CD4-positive, CD25-positive, alpha-beta regulatory T cell (primary cell): ENCODE measurements around the gene DNAJC18. TPM values are rescaled to one million over a fixed set of nuclear protein-coding genes. Genes with fewer than 3 reads are reported as not detected.
A peak's percentile ranks its signal among the peaks of the same experiment; 100 is the strongest.

Experiments used
- ATAC-seq, 2 donors: fragments of 150-1000 bp; cut with Tn5 transposase; one replicate each; pipeline ENCODE4 v1.10.0; 2021; ENCODE audit warnings: low read depth in 2 of 2, moderate number of reproducible peaks in 2 of 2, moderate library complexity in 1 of 2
- DNase-seq, 3 donors: peaks; one replicate each; pipeline versions ENCODE4 v3.0.0 to v3.0.0-alpha.2; 2012 to 2022; ENCODE audit warnings: mixed read lengths in 1 of 3
- H3K27ac ChIP-seq: one replicate; pipeline ENCODE4 v1.7.0; 2013; ENCODE audit warnings: mild to moderate bottlenecking, low read length; ENCODE audit not compliant: insufficient read depth, poor library complexity, severe bottlenecking
- H3K27me3 ChIP-seq: one replicate; pipeline ENCODE4 v1.7.0; 2013; ENCODE audit warnings: low read length; ENCODE audit not compliant: control insufficient read depth, insufficient read depth
- H3K36me3 ChIP-seq: one replicate; pipeline ENCODE4 v1.7.0; 2013; ENCODE audit warnings: mild to moderate bottlenecking, low read length, moderate library complexity; ENCODE audit not compliant: control insufficient read depth, insufficient read depth
- H3K4me1 ChIP-seq: 2 replicates; pipeline ENCODE4 v1.7.0; 2013; ENCODE audit warnings: mild to moderate bottlenecking, low read length; ENCODE audit not compliant: insufficient read depth, control insufficient read depth, poor library complexity, severe bottlenecking
- H3K4me3 ChIP-seq: one replicate; pipeline ENCODE4 v1.7.0; 2013; ENCODE audit warnings: low read depth, mild to moderate bottlenecking, low read length, moderate library complexity
- H3K9me3 ChIP-seq, 2 experiments: 1 replicate in 1 of 2; 2 replicates in 1 of 2; pipeline ENCODE4 v1.7.0; 2013; ENCODE audit warnings: low read length in 2 of 2, mild to moderate bottlenecking in 1 of 2, moderate library complexity in 1 of 2; ENCODE audit not compliant: control insufficient read depth in 2 of 2
- H3K27ac Mint-ChIP-seq, 3 donors: one replicate each; pipeline ENCODE4 v1.8.0; 2020 to 2022; ENCODE audit warnings: mild to moderate bottlenecking in 3 of 3, mixed read lengths in 3 of 3, moderate library complexity in 2 of 3
- H3K27me3 Mint-ChIP-seq: one replicate; pipeline ENCODE4 v1.8.0; 2022; ENCODE audit warnings: mild to moderate bottlenecking, mixed read lengths
- H3K36me3 Mint-ChIP-seq: one replicate; pipeline ENCODE4 v1.8.0; 2020; ENCODE audit warnings: mixed read lengths
- H3K4me1 Mint-ChIP-seq, 4 donors: one replicate each; pipeline ENCODE4 v1.8.0; 2020 to 2022; ENCODE audit warnings: mixed read lengths in 4 of 4, mild to moderate bottlenecking in 1 of 4
- H3K4me3 Mint-ChIP-seq, 4 donors: one replicate each; pipeline ENCODE4 v1.8.0; 2020 to 2022; ENCODE audit warnings: mild to moderate bottlenecking in 4 of 4, mixed read lengths in 4 of 4, moderate library complexity in 3 of 4
- H3K9me3 Mint-ChIP-seq, 7 donors: one replicate each; pipeline ENCODE4 v1.8.0; 2020 to 2022; ENCODE audit warnings: mixed read lengths in 7 of 7, mild to moderate bottlenecking in 3 of 7, moderate library complexity in 2 of 7
- polyA plus RNA-seq, 4 donors: library from polyadenylated mRNA; unstranded; fragments of 300-500 nt; fragmentation: Illumina TruSeq; gene quantifications; one replicate each; pipeline ENCODE4 v1.2.3, GENCODE V29; 2021
- total RNA-seq: library from RNA; stranded (reverse); gene quantifications from one replicate; pipeline ENCODE4 v1.2.3, GENCODE V29; 2022

The DNAJC18 gene
- total and polyA plus RNA-seq, 5 donors from 2014 or later = 4.0 to 9.0 (median 5.6) TPM

- Mint-ChIP-seq H3K27ac (peak overlapping the region in 1 of 3 donors; percentile 38), H3K9me3 (no peaks in the 10 kb centered on the region)
These were observed 19.8 kb downstream of the DNAJC18 start for GRCh38 chr5:139419226-139420192.

DNA sequence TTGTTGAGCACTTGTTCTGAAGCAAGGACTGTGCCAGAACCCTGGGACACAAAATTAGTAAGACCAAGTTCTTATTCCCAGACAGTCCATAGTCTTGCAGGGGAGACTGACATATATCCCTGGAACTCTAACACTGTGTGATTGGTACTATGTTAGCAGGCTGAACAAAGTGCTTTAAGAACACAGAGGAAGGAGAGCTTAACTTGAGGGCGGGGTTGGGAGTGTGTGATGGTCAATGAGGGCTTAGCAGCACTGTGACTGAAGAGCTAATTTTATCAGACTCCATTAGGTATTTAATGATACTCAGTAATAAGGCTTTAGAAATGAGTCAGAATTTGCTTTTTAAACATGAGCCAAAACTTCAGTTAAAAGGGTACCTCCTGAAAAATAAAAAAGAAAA is 20.5 kb downstream of the DNAJC18 start:
- H3K4me1 Mint-ChIP-seq = peaks cover 18 to 38% (median 33%) of the 10 kb centered on the region in 4 donors
- H3K4me3 ChIP-seq = no peak overlapping the region
- H3K36me3 ChIP-seq = peaks cover 8% of the 10 kb centered on the region
- no peak overlapping the region for H3K4me3 Mint-ChIP-seq
- DNase-seq (no peak), ATAC-seq (no peak)
- H3K9me3 ChIP-seq = no peaks in the 10 kb centered on the region
- no peaks in the 10 kb centered on the region for H3K27me3 Mint-ChIP-seq
- H3K36me3 Mint-ChIP-seq = peaks cover 24% of the 10 kb centered on the region
- no peak overlapping the region for H3K27ac ChIP-seq
- H3K27ac Mint-ChIP-seq = no peak overlapping the region
- no peaks in the 10 kb centered on the region for H3K9me3 Mint-ChIP-seq
- peaks cover 27% of the 10 kb centered on the region for H3K4me1 ChIP-seq
- no peaks in the 10 kb centered on the region for H3K27me3 ChIP-seq

More at GRCh38 chr5:139419226-139420192, 19.8 kb downstream of the DNAJC18 start:
- no peak for ATAC-seq
- no peak for DNase-seq
- Mint-ChIP-seq H3K4me3 (no peak overlapping the region), H3K27me3 (no peaks in the 10 kb centered on the region), H3K4me1 (peaks cover 13 to 33% (median 28%) of the 10 kb centered on the region in 4 donors), H3K36me3 (peaks cover 27% of the 10 kb centered on the region)
- H3K27me3 ChIP-seq = no peaks in the 10 kb centered on the region
- H3K4me1 ChIP-seq = peaks cover 20% of the 10 kb centered on the region
- peaks cover 15% of the 10 kb centered on the region for H3K36me3 ChIP-seq
- H3K27ac ChIP-seq = no peak overlapping the region
- no peaks in the 10 kb centered on the region for H3K9me3 ChIP-seq
- no peak overlapping the region for H3K4me3 ChIP-seq

DNA sequence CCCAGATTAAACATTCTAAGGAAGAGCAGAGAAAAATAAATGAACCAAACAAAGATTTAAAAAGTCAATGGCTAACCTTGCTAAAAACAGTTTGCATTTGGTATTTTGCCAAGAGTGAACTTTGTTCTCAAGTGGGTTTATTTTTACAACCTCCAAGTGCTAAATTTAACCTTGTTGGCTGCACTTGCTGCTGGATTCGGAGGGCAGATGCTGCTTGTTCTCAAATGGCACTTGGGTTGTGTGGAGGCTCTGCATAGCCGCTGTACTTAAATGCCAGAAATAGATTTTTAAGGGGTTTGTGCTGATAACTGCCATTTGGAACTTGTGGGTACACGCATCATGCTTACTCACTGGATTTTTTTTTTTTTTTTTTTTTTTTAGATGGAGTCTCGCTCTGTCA is 22.1 kb downstream of the DNAJC18 start:
- no peak overlapping the region for H3K27ac ChIP-seq
- Mint-ChIP-seq H3K27ac (no peak overlapping the region), H3K4me1 (peaks cover 25 to 38% (median 33%) of the 10 kb centered on the region in 4 donors), H3K36me3 (peaks cover 20% of the 10 kb centered on the region), H3K9me3 (no peaks in the 10 kb centered on the region), H3K27me3 (no peaks in the 10 kb centered on the region), H3K4me3 (no peak overlapping the region)
- peaks cover 7% of the 10 kb centered on the region for H3K36me3 ChIP-seq
- DNase-seq (no peak), ATAC-seq (no peak)
- peaks cover 30% of the 10 kb centered on the region for H3K4me1 ChIP-seq
- no peaks in the 10 kb centered on the region for H3K27me3 ChIP-seq
- H3K9me3 ChIP-seq = no peaks in the 10 kb centered on the region
- H3K4me3 ChIP-seq = no peak overlapping the region

DNA sequence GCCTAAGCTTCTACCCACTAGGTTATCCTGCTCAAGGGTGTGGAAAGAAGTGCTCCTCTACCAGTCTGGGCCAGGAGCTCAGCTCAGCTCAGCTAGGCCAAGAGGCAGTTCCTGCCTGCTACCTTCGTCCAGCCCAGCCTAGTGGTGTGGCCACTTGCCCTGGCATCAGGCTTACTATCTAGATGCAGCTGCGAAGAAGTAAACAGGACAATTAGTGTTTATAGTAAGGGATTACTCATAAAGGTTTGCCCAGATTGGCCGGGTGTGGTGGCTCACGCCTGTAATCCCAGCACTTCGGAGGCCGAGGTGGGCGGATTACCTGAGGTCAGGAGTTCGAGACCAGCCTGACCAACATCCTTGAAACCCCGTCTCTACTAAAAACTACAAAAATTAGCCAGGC is 22.7 kb downstream of the DNAJC18 start:
- peak overlapping the region in 1 of 4 donors; percentile 11 for H3K4me3 Mint-ChIP-seq
- Histone ChIP-seq H3K36me3 (peaks cover 7% of the 10 kb centered on the region), H3K9me3 (no peaks in the 10 kb centered on the region), H3K4me3 (no peak overlapping the region), H3K27ac (no peak overlapping the region), H3K27me3 (no peaks in the 10 kb centered on the region), H3K4me1 (peaks cover 30% of the 10 kb centered on the region)
- peaks cover 22 to 36% (median 32%) of the 10 kb centered on the region in 4 donors for H3K4me1 Mint-ChIP-seq
- no peak for ATAC-seq
- H3K9me3 Mint-ChIP-seq = no peaks in the 10 kb centered on the region
- no peaks in the 10 kb centered on the region for H3K27me3 Mint-ChIP-seq
- no peak for DNase-seq
- no peak overlapping the region for H3K27ac Mint-ChIP-seq
- H3K36me3 Mint-ChIP-seq = peaks cover 18% of the 10 kb centered on the region

- Histone ChIP-seq H3K27me3 (no peaks in the 10 kb centered on the region), H3K36me3 (peaks cover 7% of the 10 kb centered on the region), H3K9me3 (no peaks in the 10 kb centered on the region), H3K27ac (no peak overlapping the region), H3K4me1 (peaks cover 30% of the 10 kb centered on the region), H3K4me3 (peak overlapping the region; percentile 46)
- Mint-ChIP-seq H3K36me3 (peaks cover 18% of the 10 kb centered on the region), H3K4me1 (peaks cover 22 to 36% (median 32%) of the 10 kb centered on the region in 4 donors), H3K9me3 (no peaks in the 10 kb centered on the region), H3K4me3 (peak overlapping the region in 2 of 4 donors; percentile 19 to 22), H3K27me3 (no peaks in the 10 kb centered on the region), H3K27ac (peak overlapping the region in 1 of 3 donors; percentile 64)
- no peak for DNase-seq
- ATAC-seq = no peak
These were observed 23.5 kb downstream of the DNAJC18 start for GRCh38 chr5:139415869-139416268.

DNA sequence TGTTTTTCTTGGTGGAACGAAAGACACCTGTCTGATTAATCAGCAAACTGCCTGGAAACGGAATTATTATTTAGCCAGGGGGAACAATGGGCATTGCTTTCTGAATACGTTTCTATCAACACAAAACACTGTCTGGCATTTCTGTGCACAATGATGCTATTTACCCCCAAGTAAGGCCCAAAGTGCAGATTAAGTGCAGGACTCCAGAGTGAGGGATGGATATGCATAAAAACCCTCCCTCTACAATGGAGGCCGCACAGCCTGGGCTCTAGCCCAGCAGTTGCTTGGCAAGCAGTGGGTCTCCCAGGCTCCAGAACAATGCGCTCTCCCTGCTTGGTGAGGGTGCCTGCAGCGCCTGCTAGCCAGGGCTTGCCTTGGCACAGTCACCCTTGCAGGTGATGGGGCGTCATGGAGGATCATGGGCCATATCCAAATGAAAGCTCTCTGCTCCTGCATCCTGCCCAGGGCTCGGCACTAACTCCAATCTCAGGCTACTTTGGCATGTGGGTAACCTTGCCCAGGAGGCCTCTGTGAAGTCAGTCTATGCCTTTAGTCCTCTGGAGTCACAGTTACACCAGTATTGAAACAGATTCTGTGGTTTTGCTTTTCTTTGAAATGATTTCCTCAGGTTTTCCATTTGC is 24.0 kb downstream of the DNAJC18 start:
- Histone ChIP-seq H3K27ac (peak overlapping the region; percentile 55), H3K9me3 (no peaks in the 10 kb centered on the region), H3K4me1 (peaks cover 30% of the 10 kb centered on the region), H3K27me3 (no peaks in the 10 kb centered on the region), H3K36me3 (peaks cover 7% of the 10 kb centered on the region), H3K4me3 (peak overlapping the region; percentile 59)
- Mint-ChIP-seq H3K4me3 (peak overlapping the region in 3 of 4 donors; percentile 36 to 49 (median 45)), H3K4me1 (peaks cover 22 to 36% (median 32%) of the 10 kb centered on the region in 4 donors), H3K27me3 (no peaks in the 10 kb centered on the region), H3K36me3 (peaks cover 18% of the 10 kb centered on the region), H3K27ac (peak overlapping the region; percentile 64 to 88 (median 86)), H3K9me3 (no peaks in the 10 kb centered on the region)
- DNase-seq (peak in 1 of 3 donors; percentile 77), ATAC-seq (peak in 1 of 2 donors; percentile 24)

DNA sequence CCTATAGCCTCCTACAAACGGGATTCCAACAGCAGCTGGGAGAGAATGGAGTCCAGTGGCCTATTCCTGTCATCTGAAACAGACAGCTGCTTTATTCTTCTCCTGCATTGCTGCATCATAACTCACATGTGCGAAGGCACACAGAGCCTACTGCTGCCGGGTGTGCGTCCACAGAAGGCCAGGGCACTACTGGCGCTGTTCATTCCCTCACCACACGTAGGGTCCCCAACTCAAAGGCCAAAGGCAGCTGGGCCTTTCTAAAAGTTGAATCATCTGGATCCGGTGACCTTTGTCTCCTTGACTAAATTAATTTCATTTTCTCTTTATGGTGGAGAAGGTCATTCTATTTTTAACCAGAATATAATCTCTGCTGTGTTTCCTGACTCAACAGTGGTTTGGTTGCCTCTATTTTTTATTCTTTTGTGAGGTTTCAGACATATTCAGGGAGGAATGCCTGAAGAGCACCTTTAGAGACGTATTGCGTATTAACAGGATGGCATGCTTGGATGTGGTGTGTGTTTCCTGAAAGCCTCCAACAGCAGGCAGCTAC is 24.7 kb downstream of the DNAJC18 start:
- Histone ChIP-seq H3K36me3 (peaks cover 4% of the 10 kb centered on the region), H3K4me3 (peak overlapping the region; percentile 59), H3K4me1 (peaks cover 30% of the 10 kb centered on the region), H3K27me3 (no peaks in the 10 kb centered on the region), H3K9me3 (no peaks in the 10 kb centered on the region), H3K27ac (peak overlapping the region; percentile 55)
- H3K4me3 Mint-ChIP-seq = peak overlapping the region; percentile 36 to 49 (median 44)
- peak overlapping the region; percentile 64 to 88 (median 86) for H3K27ac Mint-ChIP-seq
- peak; percentile 19 to 23 for ATAC-seq
- H3K27me3 Mint-ChIP-seq = no peaks in the 10 kb centered on the region
- H3K9me3 Mint-ChIP-seq = no peaks in the 10 kb centered on the region
- peak in 2 of 3 donors; percentile 24 to 52 for DNase-seq
- H3K4me1 Mint-ChIP-seq = peaks cover 22 to 36% (median 32%) of the 10 kb centered on the region in 4 donors
- H3K36me3 Mint-ChIP-seq = peaks cover 14% of the 10 kb centered on the region
